Tibial nerve (tissue), 3 donors: ENCODE results near the gene ZNF45.
"Not testable (repeated sequence)": the region's sequence is repeated elsewhere in the genome, so short reads cannot be mapped to it uniquely, and the experiment has no call there.

Experiments used
- CTCF ChIP-seq, 5 experiments: fragments of 200-600 bp in 3 of 5; fragments of 450-650 bp in 2 of 5; sonication (generic) in 3 of 5; IDR thresholded peaks; one replicate each; pipeline ENCODE4 v1.5.1; 2016 to 2019; ENCODE audit warnings: antibody characterized with exemption in 5 of 5, mild to moderate bottlenecking in 3 of 5, moderate library complexity in 2 of 5
- POLR2A ChIP-seq, 2 donors: fragments of 450-650 bp; IDR thresholded peaks; one replicate each; pipeline ENCODE4 v1.6.1; 2017; ENCODE audit warnings: antibody characterized with exemption in 2 of 2, mild to moderate bottlenecking in 2 of 2, moderate library complexity in 2 of 2

- TF ChIP-seq POLR2A, CTCF (IDR thresholded peaks at IDR 0.05): not testable (repeated sequence)
Observed at GRCh38 chr19:43949803-43950202, 14.7 kb upstream of the ZNF45 start.
